Peyer's patch (tissue), 4 donors: ENCODE measurements around the gene ZNF587B. TPM values are rescaled to one million over a fixed set of nuclear protein-coding genes. Genes with fewer than 3 reads are reported as not detected.
"Not testable (repeated sequence)": the region's sequence is repeated elsewhere in the genome, so short reads cannot be mapped to it uniquely, and the experiment has no call there.

Experiments used
- DNase-seq, 3 donors: peaks; one replicate each; pipeline ENCODE4 v3.0.0-alpha.2; 2017 to 2019
- H3K27ac ChIP-seq, 4 donors: fragments of 200-600 bp; sonication (generic); one replicate each; pipeline ENCODE4 v1.5.1; 2016 to 2019
- H3K27me3 ChIP-seq, 2 donors: fragments of 200-600 bp; sonication (generic); one replicate each; pipeline ENCODE4 v1.5.1; 2019
- H3K36me3 ChIP-seq, 3 donors: fragments of 200-600 bp; sonication (generic); one replicate each; pipeline ENCODE4 v1.5.1; 2016 to 2019
- H3K4me1 ChIP-seq, 4 donors: fragments of 200-600 bp; sonication (generic); one replicate each; pipeline ENCODE4 v1.5.1; 2016 to 2019
- H3K4me3 ChIP-seq, 4 donors: fragments of 200-600 bp; sonication (generic); 1 replicate in 3 of 4; 2 replicates in 1 of 4; pipeline ENCODE4 v1.5.1; 2016 to 2019; ENCODE audit warnings: mild to moderate bottlenecking in 1 of 4
- H3K9me3 ChIP-seq, 4 donors: fragments of 200-600 bp; sonication (generic); one replicate each; pipeline ENCODE4 v1.5.1; 2016 to 2019; ENCODE audit warnings: mild to moderate bottlenecking in 1 of 4
- CTCF ChIP-seq, 6 experiments: fragments of 450-650 bp in 4 of 6; fragments of 200-600 bp in 2 of 6; sonication (generic) in 1 of 6; IDR thresholded peaks; one replicate each; pipeline ENCODE4 v1.5.1; 2017 to 2019; ENCODE audit warnings: antibody characterized with exemption in 6 of 6, mild to moderate bottlenecking in 3 of 6, moderate library complexity in 1 of 6
- POLR2A ChIP-seq, 2 donors: fragments of 450-650 bp; IDR thresholded peaks; one replicate each; pipeline ENCODE4 v1.5.1; 2017; ENCODE audit warnings: antibody characterized with exemption in 2 of 2, mild to moderate bottlenecking in 2 of 2, moderate library complexity in 2 of 2
- total RNA-seq, 4 donors: library from RNA; depleted of rRNA; stranded (reverse); fragments of >200 nt; gene quantifications; one replicate each; pipeline ENCODE4 v1.1.0, GENCODE V29; 2016

Gene ZNF587B
- 10 to 100 TPM; 19.3 to 32.4 (median 25.0) TPM for total RNA-seq

- Histone ChIP-seq H3K9me3 (no peaks in the 10 kb centered on the region), H3K36me3 (peaks cover 0 to 7% (median 0%) of the 10 kb centered on the region in 3 donors), H3K27me3 (no peaks in the 10 kb centered on the region), H3K4me3 (peak within 1 kb of the TSS in 3 of 4 donors; percentile 6 to 47 (median 34)), H3K4me1 (no peaks in the 10 kb centered on the region), H3K27ac (peak within 1 kb of the TSS in 1 of 4 donors; percentile 53)
- TF ChIP-seq CTCF (IDR thresholded peaks at IDR 0.05), result peak in 4 of 6 experiments; percentile 33 to 46 (median 40)
- no peak for TF ChIP-seq POLR2A (IDR thresholded peaks at IDR 0.05)
- peak; percentile 27 to 79 (median 64) for DNase-seq
Observed at GRCh38 chr19:57830071-57830602, at the start of gene ZNF587B. Gene ZNF587B (plus strand): TSS chr19:57830299. CDS start chr19:57830529, 230 bp downstream.

GRCh38 chr19:57786286-57786685 is 43.8 kb upstream of the ZNF587B start:
- Histone ChIP-seq H3K4me1 (no peaks in the 10 kb centered on the region), H3K27me3 (no peaks in the 10 kb centered on the region), H3K27ac (no peak overlapping the region), H3K4me3 (no peak overlapping the region), H3K36me3 (peaks cover 0 to 34% (median 0%) of the 10 kb centered on the region in 3 donors), H3K9me3 (peaks cover 0 to 49% (median 3%) of the 10 kb centered on the region in 4 donors)
- DNase-seq, result no peak
- TF ChIP-seq POLR2A (IDR thresholded peaks at IDR 0.05) (no peak), CTCF (IDR thresholded peaks at IDR 0.05) (no peak)

- Histone ChIP-seq H3K27ac (no peak overlapping the region), H3K27me3 (no peaks in the 10 kb centered on the region), H3K4me1 (no peaks in the 10 kb centered on the region), H3K9me3 (peaks cover 0 to 44% (median 3%) of the 10 kb centered on the region in 4 donors), H3K36me3 (peaks cover 0 to 32% (median 0%) of the 10 kb centered on the region in 3 donors), H3K4me3 (no peak overlapping the region)
- TF ChIP-seq POLR2A (IDR thresholded peaks at IDR 0.05), result no peak
- no peak for DNase-seq
Observed at GRCh38 chr19:57786906-57787305, 43.2 kb upstream of the ZNF587B start.

GRCh38 chr19:57788114-57788692 is 41.9 kb upstream of the ZNF587B start:
- Histone ChIP-seq H3K4me1 (no peaks in the 10 kb centered on the region), H3K9me3 (peaks cover 0 to 31% (median 3%) of the 10 kb centered on the region in 4 donors), H3K27ac (no peak overlapping the region), H3K4me3 (no peak overlapping the region), H3K27me3 (no peaks in the 10 kb centered on the region), H3K36me3 (peaks cover 0 to 38% (median 0%) of the 10 kb centered on the region in 3 donors)
- TF ChIP-seq POLR2A (IDR thresholded peaks at IDR 0.05) (no peak), CTCF (IDR thresholded peaks at IDR 0.05) (no peak)
- no peak for DNase-seq

GRCh38 chr19:57789288-57789687 is 40.8 kb upstream of the ZNF587B start:
- no peak overlapping the region for H3K27ac ChIP-seq
- H3K4me3 ChIP-seq, result no peak overlapping the region
- peaks cover 0 to 38% (median 0%) of the 10 kb centered on the region in 3 donors for H3K36me3 ChIP-seq
- H3K27me3 ChIP-seq, result no peaks in the 10 kb centered on the region
- peaks cover 0 to 28% (median 3%) of the 10 kb centered on the region in 4 donors for H3K9me3 ChIP-seq
- TF ChIP-seq POLR2A (IDR thresholded peaks at IDR 0.05) (no peak), CTCF (IDR thresholded peaks at IDR 0.05) (no peak)
- H3K4me1 ChIP-seq, result no peaks in the 10 kb centered on the region
- no peak for DNase-seq

- not testable (repeated sequence) for H3K4me3 ChIP-seq, H3K4me1 ChIP-seq, DNase-seq, H3K9me3 ChIP-seq, H3K27me3 ChIP-seq, H3K27ac ChIP-seq
- H3K36me3 ChIP-seq, result peaks cover 0 to 27% (median 0%) of the 10 kb centered on the region in 3 donors
Observed at GRCh38 chr19:57796580-57796979, 33.5 kb upstream of the ZNF587B start.
